Activated B cell treated with CpG ODN at 0.5 μM for 24 hours (primary cell): ENCODE results near the gene MAGEA8. TPM values are rescaled to one million over a fixed set of nuclear protein-coding genes. Genes with fewer than 3 reads are reported as not detected.
"Not testable (repeated sequence)": the region's sequence is repeated elsewhere in the genome, so short reads cannot be mapped to it uniquely, and the experiment has no call there.

Experiments
- ATAC-seq: fragments of 200-7000 bp; cut with Tn5 transposase; one replicate; pipeline ENCODE4 v1.10.0; 2021; ENCODE audit warnings: low read depth, mild to moderate bottlenecking, moderate library complexity
- CTCF ChIA-PET: fragments of 350-600 bp; sonication (Branson Sonifier 250); formaldehyde crosslinking; loops from one replicate; lab custom pipeline; 2021; ENCODE audit warnings: antibody characterized with exemption; lab: Charles Lee
- POLR2A ChIA-PET: fragments of 350-600 bp; sonication (Branson Sonifier 250); formaldehyde crosslinking; loops from one replicate; lab custom pipeline; 2021; ENCODE audit warnings: antibody characterized with exemption; lab: Charles Lee
- DNase-seq: peaks from one replicate; pipeline ENCODE4 v3.0.0; 2022
- H3K27ac Mint-ChIP-seq: one replicate; pipeline ENCODE4 v1.8.0; 2020; ENCODE audit warnings: mixed read lengths
- H3K27me3 Mint-ChIP-seq: one replicate; pipeline ENCODE4 v1.8.0; 2021; ENCODE audit warnings: mixed read lengths
- H3K36me3 Mint-ChIP-seq: one replicate; pipeline ENCODE4 v1.8.0; 2021; ENCODE audit warnings: low read depth, mixed read lengths
- H3K4me1 Mint-ChIP-seq: one replicate; pipeline ENCODE4 v1.8.0; 2021; ENCODE audit warnings: mixed read lengths
- H3K4me3 Mint-ChIP-seq: one replicate; pipeline ENCODE4 v1.8.0; 2020; ENCODE audit warnings: mild to moderate bottlenecking, mixed read lengths
- H3K9me3 Mint-ChIP-seq: one replicate; pipeline ENCODE4 v1.8.0; 2020; ENCODE audit warnings: mixed read lengths
- CTCF ChIP-seq: fragments of 200-600 bp; IDR thresholded peaks from one replicate; pipeline ENCODE4 v1.8.0; 2022; ENCODE audit warnings: antibody characterized with exemption, mild to moderate bottlenecking
- intact Hi-C: fragments of 100-400 bp; cut with micrococcal nuclease; formaldehyde crosslinking; loops from one replicate; pipeline ENCODE4 v1.15.1; 2024
- total RNA-seq: library from RNA; stranded (reverse); gene quantifications from 2 replicates; pipeline ENCODE4 v1.2.3, GENCODE V29; 2022

MAGEA8 gene
- total RNA-seq, 1 donor from 2014 or later, result not detected

GRCh38 chrX:149877636-149878035 lies 3.3 kb upstream of the MAGEA8 start:
- Mint-ChIP-seq H3K27ac (no peak overlapping the region), H3K4me1 (no peaks in the 10 kb centered on the region), H3K36me3 (no peaks in the 10 kb centered on the region), H3K27me3 (no peaks in the 10 kb centered on the region), H3K4me3 (no peak overlapping the region), H3K9me3 (peaks cover 3% of the 10 kb centered on the region)
- CTCF ChIA-PET, result no interaction called here
- intact Hi-C loops, result no loop called here
- DNase-seq (no peak), ATAC-seq (no peak)
- no peak for TF ChIP-seq CTCF
- POLR2A ChIA-PET, result no interaction called here

GRCh38 chrX:149890828-149891227 lies 9.8 kb downstream of the MAGEA8 start:
- H3K27me3 Mint-ChIP-seq, H3K4me3 Mint-ChIP-seq, H3K36me3 Mint-ChIP-seq, ATAC-seq, H3K4me1 Mint-ChIP-seq, CTCF ChIA-PET, POLR2A ChIA-PET, H3K27ac Mint-ChIP-seq, H3K9me3 Mint-ChIP-seq, DNase-seq, intact Hi-C loops: not testable (repeated sequence)

GRCh38 chrX:149898554-149898953 lies 17.6 kb downstream of the MAGEA8 start:
- ATAC-seq, result no peak
- H3K36me3 Mint-ChIP-seq, result no peaks in the 10 kb centered on the region
- POLR2A ChIA-PET, result no interaction called here
- no peak overlapping the region for H3K4me3 Mint-ChIP-seq
- peaks cover 6% of the 10 kb centered on the region for H3K27me3 Mint-ChIP-seq
- intact Hi-C loops, result no loop called here
- CTCF ChIA-PET, result no interaction called here
- H3K4me1 Mint-ChIP-seq, result no peaks in the 10 kb centered on the region
- H3K27ac Mint-ChIP-seq, result no peak overlapping the region
- no peak for TF ChIP-seq CTCF
- DNase-seq, result no peak
- peaks cover 6% of the 10 kb centered on the region for H3K9me3 Mint-ChIP-seq

GRCh38 chrX:149903889-149904748 lies 23.1 kb downstream of the MAGEA8 start:
- no peaks in the 10 kb centered on the region for H3K9me3 Mint-ChIP-seq
- H3K4me3 Mint-ChIP-seq, result no peak overlapping the region
- no peaks in the 10 kb centered on the region for H3K27me3 Mint-ChIP-seq
- intact Hi-C loops, result no loop called here
- no peak for TF ChIP-seq CTCF
- ChIA-PET POLR2A (no interaction called here), CTCF (no interaction called here)
- H3K4me1 Mint-ChIP-seq, result no peaks in the 10 kb centered on the region
- no peaks in the 10 kb centered on the region for H3K36me3 Mint-ChIP-seq
- ATAC-seq, result no peak
- no peak for DNase-seq
- no peak overlapping the region for H3K27ac Mint-ChIP-seq

- intact Hi-C loops, result no loop called here
- TF ChIP-seq CTCF, result no peak
- DNase-seq (no peak), ATAC-seq (no peak)
- Mint-ChIP-seq H3K4me3 (no peak overlapping the region), H3K36me3 (no peaks in the 10 kb centered on the region), H3K27me3 (no peaks in the 10 kb centered on the region), H3K27ac (no peak overlapping the region), H3K9me3 (peaks cover 2% of the 10 kb centered on the region), H3K4me1 (no peaks in the 10 kb centered on the region)
- POLR2A ChIA-PET, result no interaction called here
- CTCF ChIA-PET, result no interaction called here
Observed at GRCh38 chrX:149908308-149908707, 27.3 kb downstream of the MAGEA8 start.
